HG02870 (cell line): ENCODE results near the gene NKAIN2.
"Not testable (repeated sequence)": the region's sequence is repeated elsewhere in the genome, so short reads cannot be mapped to it uniquely, and the experiment has no call there.

ENCODE experiments used
- ATAC-seq: cut with Tn5 transposase; IDR thresholded peaks from one replicate; pipeline ENCODE4 v1.9.1; 2021; ENCODE audit warnings: mild to moderate bottlenecking, moderate library complexity; ENCODE audit not compliant: unreplicated experiment

Gene NKAIN2

GRCh38 chr6:123956492-123957139, 153.0 kb downstream of the NKAIN2 start:
- ATAC-seq: no peak

- ATAC-seq: no peak
Measured at GRCh38 chr6:123962508-123962907, 158.8 kb downstream of the NKAIN2 start.

GRCh38 chr6:123965894-123966293, 162.2 kb downstream of the NKAIN2 start:
- ATAC-seq: no peak

DNA sequence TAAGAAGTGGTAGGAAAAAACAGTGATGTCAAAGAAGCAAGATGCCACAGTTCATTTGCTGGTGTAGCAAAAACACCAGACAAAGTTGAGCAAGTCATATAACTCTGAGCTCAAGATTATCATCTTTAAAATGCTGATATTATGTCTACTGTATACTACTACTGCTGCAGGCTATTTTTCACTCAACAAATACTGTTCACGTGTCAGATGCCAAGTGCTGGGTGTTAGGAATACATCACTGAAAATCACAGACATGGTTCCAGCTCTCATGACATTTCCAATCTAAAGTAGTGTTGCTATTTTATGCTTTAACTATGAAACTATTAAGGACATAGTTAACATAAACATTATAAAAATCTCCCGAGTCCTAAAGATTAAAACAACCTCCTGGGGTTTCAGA, 163.0 kb downstream of the NKAIN2 start:
- no peak for ATAC-seq

- no peak for ATAC-seq
Measured at GRCh38 chr6:123967905-123968304, 164.2 kb downstream of the NKAIN2 start.

DNA sequence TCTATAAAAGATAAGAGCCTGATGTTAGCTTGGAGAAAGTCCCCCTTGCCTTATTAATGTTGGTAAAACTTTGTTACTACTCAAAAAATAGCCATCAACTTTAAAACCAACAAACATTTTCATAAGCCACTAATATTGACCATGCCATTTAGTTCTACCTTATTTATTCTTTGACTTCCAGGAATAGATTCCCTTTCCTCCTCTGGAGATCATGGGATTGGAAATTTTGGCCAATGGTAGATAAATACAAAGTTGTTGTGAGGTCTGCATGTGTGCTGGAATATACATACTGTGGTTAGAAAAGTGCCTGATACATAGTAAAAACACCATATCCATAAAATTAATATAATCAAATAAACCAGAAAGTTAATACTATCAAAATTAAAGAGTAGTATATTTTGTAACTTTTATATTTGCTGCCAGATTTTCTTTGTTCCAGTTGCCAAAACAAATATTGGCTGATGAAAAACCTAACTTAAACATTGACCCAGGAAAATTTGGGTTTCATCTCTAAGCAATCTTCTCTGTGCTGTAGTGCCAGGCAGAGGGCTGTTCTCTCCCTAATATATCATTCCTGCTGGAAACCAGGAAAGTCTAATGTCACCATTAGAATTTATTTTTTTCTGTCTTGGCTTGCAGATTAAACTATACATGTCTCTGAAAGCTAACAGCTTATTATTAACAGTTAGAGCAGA, 169.1 kb downstream of the NKAIN2 start:
- no peak for ATAC-seq

DNA sequence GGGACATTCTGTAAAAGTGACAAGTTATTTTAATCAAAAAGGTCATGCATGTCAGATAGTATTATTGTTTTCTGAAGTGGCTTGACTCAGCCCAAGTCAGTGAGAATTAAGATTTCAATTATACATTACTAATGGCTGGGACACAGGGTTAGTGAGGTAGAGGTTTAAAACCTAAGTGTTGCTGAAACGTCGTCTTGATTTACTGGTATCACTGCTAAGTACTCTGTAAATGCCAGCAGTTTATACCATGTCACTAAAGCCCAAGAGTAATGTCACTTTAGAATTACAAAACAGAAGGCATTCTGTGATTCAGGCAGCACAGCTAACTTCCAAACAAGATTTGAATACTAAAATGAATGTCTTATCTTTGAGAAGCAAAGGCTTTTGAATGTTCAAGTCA, 176.6 kb downstream of the NKAIN2 start:
- ATAC-seq: no peak

GRCh38 chr6:123986938-123987337, 183.3 kb downstream of the NKAIN2 start:
- peak; percentile 47 for ATAC-seq

- ATAC-seq: not testable (repeated sequence)
Measured at GRCh38 chr6:123989918-123990317, 186.3 kb downstream of the NKAIN2 start.

DNA sequence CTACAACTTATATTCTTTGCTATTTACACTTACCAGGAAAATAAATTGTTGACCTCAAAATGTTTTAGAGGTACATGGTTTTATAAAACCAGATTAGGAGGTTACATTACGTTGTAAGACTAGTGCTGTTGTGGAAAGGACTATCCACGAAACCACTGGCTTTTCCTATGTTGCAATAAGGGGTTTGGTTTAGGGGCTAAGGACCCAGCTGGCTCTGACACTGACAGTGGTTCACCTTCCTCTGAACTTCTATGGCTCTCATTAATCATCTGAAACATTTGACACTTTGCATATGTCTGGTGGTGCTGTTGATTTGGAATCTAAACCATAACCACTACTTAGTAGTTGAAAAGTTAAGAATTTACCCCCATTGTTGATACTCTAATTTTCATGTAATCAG, 186.7 kb downstream of the NKAIN2 start:
- no peak for ATAC-seq

DNA sequence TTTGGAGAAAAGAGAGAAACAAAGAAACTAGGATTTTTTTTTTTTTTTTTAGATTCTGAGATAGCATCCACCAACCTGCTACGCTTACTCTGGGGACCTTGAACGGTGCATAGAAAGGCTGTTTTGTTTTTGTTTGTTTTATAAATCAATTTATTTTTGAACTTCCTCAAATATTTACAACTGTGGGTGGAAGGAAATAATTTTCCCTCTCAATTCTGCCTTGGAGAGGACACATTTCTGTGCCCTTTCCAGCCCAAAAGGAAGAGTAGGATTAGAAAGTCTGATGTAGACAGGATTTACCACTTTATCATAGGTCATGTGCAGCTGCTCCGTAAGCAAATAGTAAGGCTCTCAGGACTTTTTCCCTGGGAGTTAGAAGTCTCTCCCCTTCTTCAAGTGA, 190.5 kb downstream of the NKAIN2 start:
- no peak for ATAC-seq

DNA sequence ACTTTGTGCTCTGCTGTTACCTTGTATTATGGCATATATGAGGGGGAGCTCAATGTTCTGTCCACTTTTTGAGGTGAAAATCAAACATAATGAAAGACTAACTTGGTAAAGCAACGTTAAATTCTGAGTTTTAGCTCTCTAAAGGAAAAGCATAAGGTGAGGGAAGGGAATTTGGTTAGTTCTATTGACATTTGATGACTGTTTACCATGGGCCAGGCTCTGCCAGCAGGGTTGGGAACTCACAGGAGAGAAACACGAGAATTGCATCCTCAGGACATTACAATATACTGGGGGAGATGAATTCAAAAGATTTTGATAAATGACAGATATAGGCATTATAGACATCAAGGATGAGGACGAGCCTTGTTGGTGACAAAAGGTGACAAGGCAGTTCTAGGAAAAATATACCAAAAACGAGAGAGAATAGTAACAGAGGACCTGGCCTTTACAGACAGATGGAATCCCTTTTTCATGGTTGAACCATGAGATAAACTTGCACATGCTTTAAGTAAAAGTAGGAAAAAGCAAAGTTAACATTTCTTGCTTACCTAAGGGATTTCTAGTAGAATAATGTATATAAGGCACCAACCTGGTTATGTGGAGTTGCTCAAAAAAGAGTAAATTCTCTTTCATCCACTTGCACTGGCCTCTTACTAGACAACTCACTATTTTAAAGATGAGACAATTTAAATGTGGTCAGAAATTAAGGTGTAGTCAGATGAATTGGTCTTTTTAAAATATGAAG, 191.4 kb downstream of the NKAIN2 start:
- no peak for ATAC-seq

DNA sequence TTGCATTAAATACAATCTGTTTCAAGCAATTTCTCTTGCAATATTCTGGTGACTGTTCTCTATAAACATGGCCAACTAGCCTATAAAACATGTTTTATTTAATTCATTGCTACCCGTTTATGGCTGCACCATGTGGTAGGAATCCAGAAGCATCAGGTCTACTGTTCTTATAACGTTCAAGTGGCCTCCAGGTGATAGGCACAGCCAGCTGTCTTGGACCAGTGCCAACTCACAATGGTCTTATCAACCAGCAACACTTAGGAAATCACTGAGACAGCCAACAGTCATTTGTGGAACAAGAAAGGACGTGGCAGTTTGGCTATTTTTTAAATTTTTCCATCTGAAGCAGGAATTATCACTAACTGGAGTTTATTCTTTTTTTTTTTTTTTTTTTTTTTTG, 193.6 kb downstream of the NKAIN2 start:
- no peak for ATAC-seq

DNA sequence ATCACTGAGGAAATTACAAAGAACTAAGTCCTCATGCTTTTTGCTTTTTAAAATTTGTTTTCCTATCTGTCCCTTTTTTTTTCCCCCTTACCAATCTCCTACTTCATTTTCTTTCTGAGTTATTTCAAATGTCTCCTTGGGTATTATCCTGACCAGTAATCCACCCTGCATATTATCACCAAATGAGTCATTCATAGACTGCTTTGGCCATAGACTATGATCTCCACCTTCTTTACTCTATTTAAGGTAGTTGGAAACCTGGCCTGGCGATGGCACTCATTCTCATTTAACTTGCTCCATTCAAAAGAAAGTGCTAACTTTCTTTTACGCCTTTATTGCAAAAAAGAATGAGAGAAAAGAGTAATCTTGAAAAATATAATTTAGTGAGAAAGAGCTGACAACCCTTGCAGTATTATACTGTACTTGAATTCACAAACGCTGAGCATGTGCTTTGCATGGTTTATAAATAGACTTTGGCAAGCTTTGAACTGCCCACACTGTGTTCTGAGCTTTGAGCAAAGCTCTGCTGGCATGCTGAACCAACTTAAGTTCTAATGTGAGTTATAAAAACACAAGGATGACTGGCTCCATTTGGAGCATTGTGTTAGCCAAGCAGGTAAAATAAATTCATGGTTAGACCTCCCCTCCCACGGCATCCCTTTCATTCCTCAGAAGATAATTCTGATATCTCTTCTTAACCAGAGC, 198.9 kb downstream of the NKAIN2 start:
- ATAC-seq: no peak

GRCh38 chr6:124007266-124007665, 203.6 kb downstream of the NKAIN2 start:
- no peak for ATAC-seq

GRCh38 chr6:124008000-124008987, 204.6 kb downstream of the NKAIN2 start:
- no peak for ATAC-seq

GRCh38 chr6:124008988-124009765, 205.5 kb downstream of the NKAIN2 start:
- ATAC-seq: no peak

- ATAC-seq: no peak
Measured at GRCh38 chr6:124010574-124010973, 206.9 kb downstream of the NKAIN2 start.

DNA sequence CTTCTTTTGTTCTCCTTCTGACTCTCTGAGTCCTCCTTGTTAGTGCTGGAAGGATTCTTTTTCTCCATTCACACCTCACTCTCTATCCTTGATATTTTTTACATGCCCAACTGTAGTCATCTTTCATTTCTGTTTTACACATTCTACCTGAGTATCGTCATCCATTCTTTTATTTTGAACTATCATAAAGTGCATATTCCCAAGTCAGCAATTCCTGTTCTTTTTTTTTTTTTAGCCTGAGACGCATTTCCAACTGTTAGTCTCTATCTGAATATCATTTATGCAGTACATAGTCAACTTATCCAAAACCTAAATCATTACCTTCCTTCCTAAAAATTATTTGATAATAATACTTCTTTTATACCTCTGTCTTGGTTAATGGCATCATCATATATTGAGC, 207.5 kb downstream of the NKAIN2 start:
- ATAC-seq: no peak
